Glutamatergic neuron (in vitro differentiated cells): ENCODE results near the gene PHTF2. TPM values are rescaled to one million over a fixed set of nuclear protein-coding genes. Genes with fewer than 3 reads are reported as not detected.
A peak's percentile ranks its signal among the peaks of the same experiment; 100 is the strongest.

Experiments
- DNase-seq: peaks from one replicate; pipeline ENCODE4 v3.0.0; 2022
- H3K27ac Mint-ChIP-seq: one replicate; pipeline ENCODE4 v1.8.0; 2020; ENCODE audit warnings: mild to moderate bottlenecking, mixed read lengths, inconsistent platforms; ENCODE audit not compliant: unreplicated experiment
- H3K27me3 Mint-ChIP-seq: one replicate; pipeline ENCODE4 v1.8.0; 2020; ENCODE audit warnings: mild to moderate bottlenecking, moderate library complexity, mixed read lengths, inconsistent platforms; ENCODE audit not compliant: unreplicated experiment
- H3K36me3 Mint-ChIP-seq: one replicate; pipeline ENCODE4 v1.8.0; 2020; ENCODE audit warnings: mild to moderate bottlenecking, mixed read lengths, inconsistent platforms; ENCODE audit not compliant: unreplicated experiment
- H3K4me1 Mint-ChIP-seq: one replicate; pipeline ENCODE4 v1.8.0; 2020; ENCODE audit warnings: mild to moderate bottlenecking, low read depth, mixed read lengths, inconsistent platforms; ENCODE audit not compliant: unreplicated experiment
- H3K4me3 Mint-ChIP-seq: one replicate; pipeline ENCODE4 v1.8.0; 2020; ENCODE audit warnings: mild to moderate bottlenecking, mixed read lengths, inconsistent platforms; ENCODE audit not compliant: unreplicated experiment
- H3K9me3 Mint-ChIP-seq: one replicate; pipeline ENCODE4 v1.8.0; 2020; ENCODE audit warnings: mild to moderate bottlenecking, moderate library complexity, mixed read lengths, inconsistent platforms; ENCODE audit not compliant: unreplicated experiment
- total RNA-seq: library from RNA; stranded (reverse); fragmentation: NEBNext Ultra II Directional; extraction: Animal tissue kit (Norgen Biotek cat#: 25700); gene quantifications from one replicate; pipeline ENCODE4 v1.2.1, GENCODE V29; 2021; ENCODE audit not compliant: unreplicated experiment
- TF ChIP-seq, protein P1 (sequence below): fragments of 200-600 bp; sonication (generic); IDR thresholded peaks from one replicate; pipeline ENCODE4 v1.5.0; 2021; ENCODE audit not compliant: partially characterized antibody, unreplicated experiment

Gene PHTF2
- total RNA-seq, 1 donor from 2014 or later = 15.1 TPM

DNA sequence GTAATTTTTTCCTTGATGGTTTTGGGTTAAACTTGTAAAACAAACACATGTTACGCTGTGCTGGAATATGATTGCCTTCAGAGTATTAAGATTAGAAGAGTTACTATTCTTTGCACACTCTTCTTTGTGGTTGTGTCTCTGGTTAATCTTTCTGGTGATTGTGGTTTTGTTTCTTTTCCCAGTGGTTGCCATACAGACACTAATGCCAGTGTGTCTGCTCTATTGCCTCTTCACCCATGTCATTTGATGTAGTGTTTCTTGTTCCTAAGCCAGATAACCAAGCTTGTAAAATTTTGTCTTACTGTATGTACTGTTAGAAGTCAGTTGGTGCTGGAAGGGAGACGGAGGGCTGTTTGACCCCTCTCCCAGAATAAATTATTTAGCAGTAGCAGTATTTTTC is 124.8 kb downstream of the PHTF2 start:
- no peaks in the 10 kb centered on the region for H3K27me3 Mint-ChIP-seq
- no peaks in the 10 kb centered on the region for H3K4me1 Mint-ChIP-seq
- no peak overlapping the region for H3K27ac Mint-ChIP-seq
- H3K36me3 Mint-ChIP-seq = no peaks in the 10 kb centered on the region
- no peak overlapping the region for H3K4me3 Mint-ChIP-seq
- DNase-seq = no peak
- H3K9me3 Mint-ChIP-seq = no peaks in the 10 kb centered on the region
- TF ChIP-seq, protein P1, sequence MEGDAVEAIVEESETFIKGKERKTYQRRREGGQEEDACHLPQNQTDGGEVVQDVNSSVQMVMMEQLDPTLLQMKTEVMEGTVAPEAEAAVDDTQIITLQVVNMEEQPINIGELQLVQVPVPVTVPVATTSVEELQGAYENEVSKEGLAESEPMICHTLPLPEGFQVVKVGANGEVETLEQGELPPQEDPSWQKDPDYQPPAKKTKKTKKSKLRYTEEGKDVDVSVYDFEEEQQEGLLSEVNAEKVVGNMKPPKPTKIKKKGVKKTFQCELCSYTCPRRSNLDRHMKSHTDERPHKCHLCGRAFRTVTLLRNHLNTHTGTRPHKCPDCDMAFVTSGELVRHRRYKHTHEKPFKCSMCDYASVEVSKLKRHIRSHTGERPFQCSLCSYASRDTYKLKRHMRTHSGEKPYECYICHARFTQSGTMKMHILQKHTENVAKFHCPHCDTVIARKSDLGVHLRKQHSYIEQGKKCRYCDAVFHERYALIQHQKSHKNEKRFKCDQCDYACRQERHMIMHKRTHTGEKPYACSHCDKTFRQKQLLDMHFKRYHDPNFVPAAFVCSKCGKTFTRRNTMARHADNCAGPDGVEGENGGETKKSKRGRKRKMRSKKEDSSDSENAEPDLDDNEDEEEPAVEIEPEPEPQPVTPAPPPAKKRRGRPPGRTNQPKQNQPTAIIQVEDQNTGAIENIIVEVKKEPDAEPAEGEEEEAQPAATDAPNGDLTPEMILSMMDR = no peak

- Mint-ChIP-seq H3K4me3 (no peak overlapping the region), H3K36me3 (no peaks in the 10 kb centered on the region), H3K9me3 (no peaks in the 10 kb centered on the region), H3K27me3 (peaks cover 1% of the 10 kb centered on the region), H3K27ac (no peak overlapping the region), H3K4me1 (no peaks in the 10 kb centered on the region)
- TF ChIP-seq, protein P1 = no peak
- DNase-seq = no peak
These were observed 131.9 kb downstream of the PHTF2 start for GRCh38 chr7:77930496-77930895.

- Mint-ChIP-seq H3K27ac (no peak overlapping the region), H3K36me3 (no peaks in the 10 kb centered on the region), H3K27me3 (peaks cover 1% of the 10 kb centered on the region), H3K4me3 (no peak overlapping the region), H3K4me1 (no peaks in the 10 kb centered on the region), H3K9me3 (no peaks in the 10 kb centered on the region)
- no peak for DNase-seq
- TF ChIP-seq, protein P1 = no peak
These were observed 133.3 kb downstream of the PHTF2 start for GRCh38 chr7:77931841-77932240.

DNA sequence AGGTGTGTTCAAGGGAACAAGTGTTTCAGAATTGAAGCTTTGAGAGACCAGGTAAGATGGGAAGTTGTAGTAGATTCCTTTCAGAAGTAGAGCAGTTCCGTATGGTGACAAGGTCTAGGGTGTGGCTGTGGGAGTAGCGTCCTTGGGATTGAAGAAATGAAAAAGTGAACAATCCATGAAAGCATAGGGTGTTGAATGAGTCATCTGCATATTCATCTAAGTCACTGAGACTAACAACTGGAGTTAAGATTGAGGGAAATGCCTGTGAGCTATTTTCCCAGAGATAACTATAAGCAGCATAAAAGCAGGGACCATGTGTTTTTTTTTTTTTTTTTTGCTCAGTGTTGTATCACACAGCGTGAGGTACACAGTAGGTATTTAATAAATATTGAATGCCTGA is 134.8 kb downstream of the PHTF2 start:
- Mint-ChIP-seq H3K4me1 (no peaks in the 10 kb centered on the region), H3K27me3 (peaks cover 1% of the 10 kb centered on the region), H3K9me3 (no peaks in the 10 kb centered on the region), H3K36me3 (no peaks in the 10 kb centered on the region), H3K4me3 (no peak overlapping the region), H3K27ac (no peak overlapping the region)
- TF ChIP-seq, protein P1 = no peak
- DNase-seq = no peak

GRCh38 chr7:77935652-77936348 is 137.2 kb downstream of the PHTF2 start:
- TF ChIP-seq, protein P1 = peak; percentile 29
- Mint-ChIP-seq H3K9me3 (no peaks in the 10 kb centered on the region), H3K27ac (no peak overlapping the region), H3K4me3 (no peak overlapping the region), H3K36me3 (no peaks in the 10 kb centered on the region), H3K4me1 (no peaks in the 10 kb centered on the region), H3K27me3 (no peaks in the 10 kb centered on the region)
- no peak for DNase-seq
